Keratinocyte (primary cell): ENCODE data around the gene PCIF1.

Experiments
- EZH2 ChIP-seq: IDR thresholded peaks from one replicate; pipeline ENCODE4 v1.6.1; 2012; ENCODE audit warnings: inconsistent platforms, mild to moderate bottlenecking, low read length, moderate library complexity
- TF ChIP-seq, protein P1 (sequence below), 3 experiments: IDR thresholded peaks in 1 of 3; conservative IDR thresholded peaks in 1 of 3; optimal IDR thresholded peaks in 1 of 3; 2 replicates in 2 of 3; 3 replicates in 1 of 3; pipeline versions ENCODE3 to v1.5.1; 2011; ENCODE audit warnings: low read length in 3 of 3, mild to moderate bottlenecking in 3 of 3, moderate library complexity in 2 of 3, control low read depth in 1 of 3, inconsistent platforms in 1 of 3; ENCODE audit not compliant: insufficient read depth in 2 of 3; ENCODE audit errors: extremely low read depth in 1 of 3

DNA sequence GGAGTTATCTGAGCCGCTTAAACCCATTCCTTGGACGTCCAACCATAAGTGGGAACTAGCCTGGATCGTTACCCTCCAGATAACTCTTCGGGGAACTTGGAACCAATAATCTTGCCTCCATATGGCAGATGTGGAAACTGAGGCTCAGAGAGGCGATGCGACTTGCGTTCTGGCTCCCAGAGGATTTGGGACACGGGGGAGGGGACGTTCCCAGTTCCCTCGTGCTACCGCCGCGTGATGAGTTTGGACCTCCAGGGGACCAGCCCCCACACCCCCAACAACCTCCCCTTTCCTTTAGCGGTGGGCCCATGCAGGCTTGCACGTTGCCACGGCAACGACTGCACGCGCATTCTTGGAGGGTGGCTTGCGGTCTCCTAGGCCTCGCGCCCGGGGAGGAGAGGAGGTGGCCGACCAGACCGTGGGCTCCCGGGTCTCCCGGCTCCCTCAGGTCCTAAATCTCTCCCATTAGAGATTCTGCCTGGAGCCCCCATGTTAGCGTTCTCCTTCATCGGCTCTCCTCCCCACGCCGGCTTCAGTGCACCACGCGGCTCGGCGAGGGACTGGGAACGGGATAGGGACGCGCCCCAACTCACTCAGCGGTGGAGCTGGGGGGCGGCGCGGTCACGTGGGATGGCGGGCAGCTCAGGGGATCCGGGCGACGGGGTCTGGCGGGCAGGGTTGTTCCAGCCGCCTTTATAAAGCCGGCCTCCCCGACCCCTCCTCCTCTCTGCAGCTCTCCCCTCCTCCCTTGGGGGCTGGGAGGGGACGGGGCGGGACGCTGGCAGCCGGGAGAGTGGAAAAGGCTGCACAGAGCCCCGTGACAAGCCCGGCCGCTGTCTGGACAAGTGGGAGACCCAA lies 22.8 kb upstream of the PCIF1 start, which contains the start of gene PLTP:
- TF ChIP-seq, protein P1, sequence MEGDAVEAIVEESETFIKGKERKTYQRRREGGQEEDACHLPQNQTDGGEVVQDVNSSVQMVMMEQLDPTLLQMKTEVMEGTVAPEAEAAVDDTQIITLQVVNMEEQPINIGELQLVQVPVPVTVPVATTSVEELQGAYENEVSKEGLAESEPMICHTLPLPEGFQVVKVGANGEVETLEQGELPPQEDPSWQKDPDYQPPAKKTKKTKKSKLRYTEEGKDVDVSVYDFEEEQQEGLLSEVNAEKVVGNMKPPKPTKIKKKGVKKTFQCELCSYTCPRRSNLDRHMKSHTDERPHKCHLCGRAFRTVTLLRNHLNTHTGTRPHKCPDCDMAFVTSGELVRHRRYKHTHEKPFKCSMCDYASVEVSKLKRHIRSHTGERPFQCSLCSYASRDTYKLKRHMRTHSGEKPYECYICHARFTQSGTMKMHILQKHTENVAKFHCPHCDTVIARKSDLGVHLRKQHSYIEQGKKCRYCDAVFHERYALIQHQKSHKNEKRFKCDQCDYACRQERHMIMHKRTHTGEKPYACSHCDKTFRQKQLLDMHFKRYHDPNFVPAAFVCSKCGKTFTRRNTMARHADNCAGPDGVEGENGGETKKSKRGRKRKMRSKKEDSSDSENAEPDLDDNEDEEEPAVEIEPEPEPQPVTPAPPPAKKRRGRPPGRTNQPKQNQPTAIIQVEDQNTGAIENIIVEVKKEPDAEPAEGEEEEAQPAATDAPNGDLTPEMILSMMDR (optimal IDR thresholded peaks at IDR 0.05 in 1 of 3, IDR thresholded peaks at IDR 0.05 in 1 of 3, conservative IDR thresholded peaks at IDR 0.05 in 1 of 3; ENCODE audit: extremely low read depth in 1 of 3, insufficient read depth in 2 of 3, low read length in 3 of 3): no peak
- no peak for TF ChIP-seq EZH2
